ENCODE results near the gene ARX.

DNA sequence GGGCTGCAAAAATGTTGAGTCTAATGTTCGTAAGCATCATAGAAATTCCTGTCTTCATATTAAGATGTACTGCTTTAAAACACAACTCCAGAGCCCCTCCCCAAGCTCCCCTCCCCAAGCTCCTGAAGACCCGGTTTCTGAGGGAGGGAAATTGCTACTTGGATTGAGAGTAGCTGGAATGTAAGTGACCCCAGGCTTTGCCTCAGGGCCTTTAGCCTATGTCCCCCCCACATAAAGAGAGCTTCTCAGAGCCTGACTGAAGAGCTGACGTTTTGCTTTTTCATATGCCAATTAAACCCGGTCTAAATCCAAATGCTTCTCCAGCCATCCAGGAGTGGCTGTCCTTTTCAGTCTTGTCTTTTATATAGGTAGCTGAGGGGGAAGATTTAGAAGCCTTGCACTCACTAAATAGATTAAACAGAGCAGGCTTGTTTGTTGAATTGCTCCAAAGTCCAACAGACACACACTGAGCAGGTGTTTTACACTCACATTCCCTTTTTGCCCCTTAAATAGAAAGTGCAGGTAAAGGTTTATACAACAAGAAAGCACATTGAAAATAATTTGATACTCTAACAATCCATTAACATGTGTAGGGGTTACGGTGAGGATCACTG, 19.6 kb downstream of the ARX start:
- TF ChIP-seq, protein P1, sequence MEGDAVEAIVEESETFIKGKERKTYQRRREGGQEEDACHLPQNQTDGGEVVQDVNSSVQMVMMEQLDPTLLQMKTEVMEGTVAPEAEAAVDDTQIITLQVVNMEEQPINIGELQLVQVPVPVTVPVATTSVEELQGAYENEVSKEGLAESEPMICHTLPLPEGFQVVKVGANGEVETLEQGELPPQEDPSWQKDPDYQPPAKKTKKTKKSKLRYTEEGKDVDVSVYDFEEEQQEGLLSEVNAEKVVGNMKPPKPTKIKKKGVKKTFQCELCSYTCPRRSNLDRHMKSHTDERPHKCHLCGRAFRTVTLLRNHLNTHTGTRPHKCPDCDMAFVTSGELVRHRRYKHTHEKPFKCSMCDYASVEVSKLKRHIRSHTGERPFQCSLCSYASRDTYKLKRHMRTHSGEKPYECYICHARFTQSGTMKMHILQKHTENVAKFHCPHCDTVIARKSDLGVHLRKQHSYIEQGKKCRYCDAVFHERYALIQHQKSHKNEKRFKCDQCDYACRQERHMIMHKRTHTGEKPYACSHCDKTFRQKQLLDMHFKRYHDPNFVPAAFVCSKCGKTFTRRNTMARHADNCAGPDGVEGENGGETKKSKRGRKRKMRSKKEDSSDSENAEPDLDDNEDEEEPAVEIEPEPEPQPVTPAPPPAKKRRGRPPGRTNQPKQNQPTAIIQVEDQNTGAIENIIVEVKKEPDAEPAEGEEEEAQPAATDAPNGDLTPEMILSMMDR (IDR thresholded peaks at IDR 0.05; ENCODE audit: extremely low read depth in 1 of 2, insufficient read depth in 1 of 2, low read depth in 1 of 2, low read length in 2 of 2): no peak
- TF ChIP-seq POLR2AphosphoS5 (IDR thresholded peaks at IDR 0.05; ENCODE audit: insufficient read depth, low read depth, low read length): no peak
- no peak for TF ChIP-seq EZH2 (IDR thresholded peaks at IDR 0.05; ENCODE audit: borderline replicate concordance, low read depth, low read length, severe bottlenecking)
- no peak for TF ChIP-seq POLR2A (IDR thresholded peaks at IDR 0.05; ENCODE audit: low read depth, low read length)
- TF ChIP-seq, protein P2, sequence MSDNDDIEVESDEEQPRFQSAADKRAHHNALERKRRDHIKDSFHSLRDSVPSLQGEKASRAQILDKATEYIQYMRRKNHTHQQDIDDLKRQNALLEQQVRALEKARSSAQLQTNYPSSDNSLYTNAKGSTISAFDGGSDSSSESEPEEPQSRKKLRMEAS (IDR thresholded peaks at IDR 0.05; ENCODE audit: insufficient read depth, insufficient read length): no peak
